DMS153 treated with DMSO at 0.1 percent for 48 hours (cell line): ENCODE data around the gene CDC6.

Source experiments
- DNase-seq: peaks from one replicate; lab custom pipeline; 2025; ENCODE audit not compliant: unreplicated experiment; lab: John Stamatoyannopoulos, UW

CDC6 gene

GRCh38 chr17:40338941-40339649 lies 51.4 kb downstream of the CDC6 start:
- no peak for DNase-seq

- DNase-seq: no peak
These were observed 52.6 kb downstream of the CDC6 start for GRCh38 chr17:40340327-40340726.

DNA sequence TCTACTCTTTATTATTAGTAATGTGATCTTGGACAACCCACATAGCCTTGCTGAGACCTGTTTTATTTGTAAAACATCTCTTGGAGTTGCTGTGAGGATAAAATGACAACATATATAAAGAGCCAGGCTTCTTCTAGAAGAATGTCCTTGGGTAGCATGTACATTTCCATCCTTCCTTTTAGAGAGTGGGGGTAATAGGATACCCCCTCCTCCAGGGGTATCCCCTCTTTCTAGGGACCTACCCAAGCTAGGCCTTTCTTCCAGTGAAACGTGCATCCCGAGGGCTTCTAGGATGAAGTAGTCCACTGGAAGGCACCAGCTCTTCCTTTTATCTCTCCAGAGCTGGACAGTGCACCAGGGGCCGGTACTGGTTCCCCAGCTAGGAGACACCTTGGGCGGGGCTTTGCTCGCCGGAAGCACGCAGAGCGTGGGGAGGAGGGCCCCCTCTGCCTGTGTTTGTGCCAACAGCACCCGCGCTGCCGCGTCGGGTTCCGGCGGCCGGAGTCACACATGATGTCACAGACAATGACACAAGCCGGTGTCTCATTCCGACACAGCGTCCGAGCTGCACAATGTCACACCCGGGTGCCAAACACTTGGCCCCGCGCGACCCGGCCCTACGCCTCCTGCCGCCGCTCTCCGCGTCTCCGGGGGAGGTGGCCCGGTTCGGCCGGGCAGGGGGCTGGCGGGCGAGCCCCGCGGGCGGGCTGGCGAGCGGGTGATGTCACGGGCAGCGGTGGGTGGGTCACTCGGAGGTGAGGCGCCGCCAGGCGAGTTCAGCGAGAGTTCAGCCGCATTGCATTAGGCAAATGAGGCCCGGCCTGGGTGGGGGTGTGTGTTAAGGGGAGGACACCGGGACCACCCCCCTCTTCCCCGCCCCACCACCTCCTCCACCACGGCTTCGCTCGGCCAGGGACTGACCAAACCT lies 53.5 kb downstream of the CDC6 start:
- DNase-seq: peak; percentile 20

- no peak for DNase-seq
These were observed 54.3 kb downstream of the CDC6 start for GRCh38 chr17:40341808-40342503.

DNA sequence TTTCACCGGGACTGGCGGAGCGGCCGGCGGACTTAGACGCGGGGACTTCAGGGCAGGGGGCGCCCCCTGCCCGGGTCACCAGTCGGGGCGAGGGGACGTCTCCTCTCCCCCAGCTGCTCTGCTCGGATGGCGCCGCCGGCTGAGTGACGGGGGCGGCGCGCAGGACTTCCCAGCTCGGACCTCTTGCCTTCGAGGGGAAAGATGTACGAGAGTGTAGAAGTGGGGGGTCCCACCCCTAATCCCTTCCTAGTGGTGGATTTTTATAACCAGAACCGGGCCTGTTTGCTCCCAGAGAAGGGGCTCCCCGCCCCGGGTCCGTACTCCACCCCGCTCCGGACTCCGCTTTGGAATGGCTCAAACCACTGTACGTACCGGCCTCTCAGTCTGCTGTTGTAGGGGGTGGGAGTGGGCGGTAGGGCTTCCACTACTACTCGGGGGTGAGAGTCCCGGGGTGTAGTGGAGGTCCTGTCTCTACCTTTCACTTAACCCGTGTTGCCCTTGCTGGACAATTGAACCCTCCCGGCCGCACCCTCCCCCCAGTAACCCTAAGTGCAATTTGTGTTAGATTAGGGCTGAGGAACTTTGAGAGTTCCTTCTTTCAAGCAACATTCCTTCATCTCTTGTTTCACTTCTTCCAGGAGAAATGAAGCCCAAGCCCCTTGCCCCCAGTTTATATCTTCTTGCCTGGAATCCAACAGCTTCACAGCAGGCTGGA lies 55.0 kb downstream of the CDC6 start:
- DNase-seq: no peak

DNA sequence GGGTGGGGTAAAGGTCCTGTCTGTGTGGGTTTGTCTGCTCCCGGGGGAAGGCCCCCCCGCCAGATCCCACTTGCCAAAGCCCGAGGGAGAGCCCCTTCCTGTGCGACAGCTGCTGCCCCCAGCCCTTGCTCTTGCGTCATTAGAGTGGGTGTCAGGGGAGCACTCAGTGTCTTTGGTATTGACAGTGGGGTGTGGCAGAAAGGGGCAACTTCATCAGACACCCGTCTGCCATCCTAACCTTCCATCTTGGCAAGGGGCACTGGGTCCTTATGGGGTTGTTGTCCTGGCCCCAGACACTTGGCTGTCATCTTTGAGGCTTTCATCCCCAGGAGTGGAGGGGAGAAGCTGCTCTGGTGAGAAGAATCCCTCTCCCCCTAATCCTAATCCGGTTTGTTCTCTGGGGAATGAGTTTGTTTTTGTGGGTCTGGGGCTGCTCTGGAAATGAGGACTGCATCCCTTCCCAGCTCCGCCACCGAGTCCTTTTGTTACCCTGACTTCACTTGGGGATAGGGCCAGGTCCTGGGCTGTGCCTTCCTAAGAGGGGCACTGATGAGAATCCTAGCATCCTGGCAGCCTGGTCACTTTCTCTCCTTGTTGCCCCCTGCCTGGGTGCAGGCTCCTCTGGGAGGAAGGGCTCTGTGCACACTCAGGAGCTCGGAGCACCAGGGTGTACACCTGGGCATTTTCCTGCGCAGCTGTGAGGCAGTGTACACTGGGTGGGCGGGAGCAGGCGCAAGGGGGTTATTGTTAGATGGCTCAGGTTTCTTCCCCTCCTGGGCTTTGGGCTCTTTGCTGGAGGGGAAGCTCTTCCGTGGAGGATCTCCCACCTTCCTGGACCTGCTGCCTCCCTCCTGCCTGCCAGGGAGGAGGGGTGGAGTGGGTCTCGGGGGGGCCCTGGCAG lies 55.8 kb downstream of the CDC6 start:
- DNase-seq: no peak

DNA sequence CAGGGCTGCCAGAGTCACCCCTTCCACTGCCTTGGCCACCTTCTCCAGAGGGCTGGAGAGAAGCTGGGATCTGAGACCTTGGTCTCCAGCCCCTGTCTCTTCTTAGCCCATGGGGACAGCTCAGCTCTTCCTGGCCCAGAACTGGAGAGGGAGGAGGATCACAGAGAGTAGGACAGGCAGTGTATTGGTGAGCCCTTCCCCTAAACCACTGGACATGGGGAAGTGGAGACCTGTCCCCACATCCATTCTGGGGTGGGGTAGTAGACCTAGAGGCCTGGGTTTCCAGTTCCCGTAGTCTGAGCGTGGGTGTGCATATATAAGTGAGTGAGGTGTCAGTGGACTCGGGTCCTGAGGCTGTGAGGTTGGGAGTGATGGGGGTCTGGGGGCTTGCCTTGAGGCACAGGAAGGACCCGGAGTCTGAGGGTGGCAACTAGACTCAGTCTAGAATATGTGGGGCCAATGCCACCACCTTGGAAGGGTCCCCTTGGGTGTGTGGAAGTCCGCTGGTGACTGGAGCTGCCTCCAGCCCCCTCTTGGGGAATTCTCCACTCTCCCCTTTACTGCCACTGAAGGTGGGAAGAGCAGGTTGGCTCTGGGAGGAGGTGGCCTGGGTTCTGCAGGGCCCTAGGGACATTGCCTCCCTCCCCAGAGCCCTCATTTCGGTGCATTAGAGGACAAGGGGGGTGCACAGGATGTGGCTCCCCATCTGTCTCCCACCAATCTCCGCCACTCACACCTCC lies 56.9 kb downstream of the CDC6 start:
- DNase-seq: no peak

- no peak for DNase-seq
These were observed 57.7 kb downstream of the CDC6 start for GRCh38 chr17:40345161-40345993.

- no peak for DNase-seq
These were observed 58.5 kb downstream of the CDC6 start for GRCh38 chr17:40345994-40346764.

DNA sequence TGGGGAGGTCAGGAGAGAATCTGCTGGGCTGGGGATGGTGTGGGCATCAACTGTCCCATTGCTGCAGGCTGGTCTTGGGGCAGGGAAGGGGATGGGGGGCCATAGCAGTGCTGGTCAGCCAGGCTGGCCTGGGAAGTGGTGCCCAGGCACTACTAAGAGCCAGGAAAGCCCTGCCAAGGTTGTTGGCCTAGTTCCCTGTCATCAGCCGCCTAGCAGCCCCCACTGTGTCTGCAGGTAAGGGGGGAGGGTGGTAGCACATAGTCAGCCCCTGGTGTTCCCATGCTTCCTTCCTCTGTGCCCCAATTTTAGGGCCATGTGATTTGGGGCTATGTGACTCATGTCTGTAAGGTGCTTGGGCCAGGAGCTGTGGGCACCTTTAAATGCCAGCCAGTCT lies 59.1 kb downstream of the CDC6 start:
- DNase-seq: no peak

DNA sequence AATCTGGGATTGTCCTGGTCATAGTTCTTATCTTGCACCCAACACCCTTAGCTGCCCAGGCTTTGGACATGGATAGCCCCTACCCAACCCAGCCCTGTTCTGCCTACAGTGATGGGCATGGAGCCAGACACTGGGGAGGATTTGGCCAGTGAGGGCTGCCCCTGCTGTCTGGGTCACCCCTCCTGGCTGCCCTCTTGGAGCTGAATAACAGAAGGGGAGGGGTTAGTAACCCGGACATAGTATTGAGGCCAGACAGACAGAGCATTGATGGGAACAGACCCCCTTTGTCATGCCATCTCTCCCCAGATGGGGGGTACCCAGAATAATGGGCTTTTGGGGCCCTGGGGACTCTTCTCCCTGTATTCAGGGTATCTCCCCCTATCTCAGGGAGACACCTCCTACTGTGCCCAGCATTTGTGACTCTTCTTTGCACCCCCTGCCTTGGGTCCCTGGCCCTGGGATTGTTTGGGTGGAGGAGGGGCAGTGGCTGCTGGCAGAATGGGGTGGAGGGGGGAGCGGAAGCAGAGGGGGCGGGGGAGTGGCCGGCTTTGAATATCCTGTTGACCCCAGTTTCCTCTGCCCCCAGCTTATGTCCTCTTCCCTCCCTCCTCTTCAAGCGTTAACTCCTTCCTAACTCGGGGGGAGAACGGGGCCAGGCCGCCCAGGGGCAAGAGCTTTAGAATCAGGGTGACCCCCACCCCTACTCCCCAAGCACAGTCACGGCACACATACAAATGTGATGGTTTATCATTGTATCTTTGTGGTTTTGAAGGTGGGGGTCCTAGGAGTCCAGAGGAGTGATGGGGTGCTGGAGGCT lies 59.8 kb downstream of the CDC6 start:
- no peak for DNase-seq

DNA sequence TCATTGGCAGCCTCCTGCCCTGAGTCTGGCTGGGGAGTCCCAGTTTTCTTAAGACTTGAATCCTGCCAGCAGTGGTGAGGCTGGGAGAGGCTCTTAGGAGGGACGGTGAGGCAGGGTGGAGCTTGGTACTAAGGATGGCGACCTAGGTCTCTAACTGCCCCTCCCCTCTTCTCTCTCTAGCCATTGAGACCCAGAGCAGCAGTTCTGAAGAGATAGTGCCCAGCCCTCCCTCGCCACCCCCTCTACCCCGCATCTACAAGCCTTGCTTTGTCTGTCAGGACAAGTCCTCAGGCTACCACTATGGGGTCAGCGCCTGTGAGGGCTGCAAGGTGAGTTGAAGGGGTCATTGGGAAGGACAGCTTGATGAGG lies 60.4 kb downstream of the CDC6 start:
- no peak for DNase-seq

DNA sequence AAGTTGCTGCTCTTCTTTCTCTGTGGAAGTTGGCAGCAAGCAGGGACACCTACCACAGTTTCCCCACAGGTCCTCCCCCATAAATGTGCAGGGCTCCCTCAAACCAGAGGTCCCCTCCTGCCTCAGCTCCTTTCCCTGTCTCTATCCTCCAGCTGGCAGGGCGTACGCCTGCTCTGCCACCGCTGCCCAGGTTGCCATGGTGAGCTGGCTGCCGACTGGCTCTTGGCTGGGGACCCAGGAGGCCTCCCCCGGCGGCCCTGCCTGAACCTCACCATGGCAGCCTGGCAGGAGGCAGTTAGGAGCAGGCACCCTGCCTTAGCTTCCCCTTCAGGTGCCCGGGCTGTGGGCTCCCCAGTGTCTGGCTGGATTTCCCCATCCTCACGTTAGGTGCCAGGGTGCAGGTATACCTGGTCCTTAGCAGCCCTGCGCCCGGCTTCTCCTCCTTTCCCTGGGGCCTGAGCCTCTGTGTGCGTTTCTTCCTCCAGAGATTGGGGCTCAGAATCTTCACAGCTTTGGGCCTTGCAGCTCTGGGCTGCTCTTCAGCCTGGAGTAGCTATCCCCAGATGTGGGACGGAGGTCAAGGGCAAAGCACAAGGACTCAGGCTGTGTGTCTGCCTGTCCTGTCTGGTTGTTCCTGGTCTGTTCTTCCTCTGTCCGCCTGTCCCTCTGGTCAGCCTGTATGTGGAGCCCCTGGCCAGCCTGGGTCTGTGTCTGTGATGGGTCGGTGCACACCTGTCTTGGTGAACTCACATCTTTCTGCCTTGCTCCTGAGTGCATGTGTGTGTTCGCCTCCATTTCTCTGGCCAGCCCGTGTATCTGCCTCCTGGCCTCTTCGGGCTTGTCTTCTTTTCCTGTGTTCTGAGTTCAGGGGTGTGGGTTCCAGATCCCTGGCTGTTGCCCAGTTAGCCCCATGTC lies 61.1 kb downstream of the CDC6 start:
- DNase-seq: peak; percentile 47

- DNase-seq: no peak
These were observed 61.8 kb downstream of the CDC6 start for GRCh38 chr17:40349477-40349894.

DNA sequence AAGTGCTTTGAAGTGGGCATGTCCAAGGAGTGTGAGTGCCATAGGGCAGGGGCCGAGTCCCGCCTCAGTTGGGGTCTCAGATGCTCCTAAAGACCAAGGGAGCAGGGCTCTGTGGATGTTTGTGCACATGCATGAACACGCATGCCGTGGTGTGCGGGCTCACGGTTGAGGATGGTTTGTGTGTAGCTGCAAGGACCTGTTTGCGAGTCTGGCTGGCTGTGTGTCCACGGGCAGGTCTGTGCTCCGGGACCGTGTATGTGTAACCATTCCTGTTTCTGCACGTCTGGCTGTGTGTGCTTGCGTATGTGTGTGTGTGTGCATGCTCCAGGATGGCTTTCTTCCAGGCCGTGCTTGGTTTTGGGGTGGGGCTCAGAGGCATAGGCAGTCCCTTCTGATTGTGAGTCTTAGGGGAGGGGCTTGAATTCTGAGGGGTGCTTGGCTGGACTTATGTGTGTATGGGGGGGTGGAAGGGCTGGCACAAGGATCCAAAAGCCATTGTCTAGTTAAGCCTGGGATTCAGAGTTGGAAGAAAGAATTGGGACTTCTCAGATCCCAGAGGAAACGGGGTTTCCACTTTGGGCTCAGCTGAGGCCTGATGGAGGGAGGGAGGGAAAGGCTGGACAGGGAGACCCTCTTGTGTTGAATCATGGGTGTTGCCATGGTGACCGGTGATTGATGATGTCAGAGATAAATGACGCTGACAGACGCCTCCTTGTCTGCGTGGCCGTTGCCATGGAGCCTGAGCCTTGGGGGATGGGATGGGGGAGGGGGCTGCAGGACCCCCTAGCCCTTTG lies 62.4 kb downstream of the CDC6 start:
- no peak for DNase-seq
